Activated CD4-positive, alpha-beta T cell treated with anti-CD3 and anti-CD28 coated beads, Interleukin-2, amount 50 U/mL, for 4 hours (primary cell): ENCODE data around the gene LARP7.
"Not testable (repeated sequence)": the region's sequence is repeated elsewhere in the genome, so short reads cannot be mapped to it uniquely, and the experiment has no call there.

Experiments
- DNase-seq, 2 experiments: peaks; one replicate each; pipeline ENCODE4 v3.0.0-alpha.2; 2020

Gene LARP7

GRCh38 chr4:112636688-112637551 lies at the start of gene LARP7, which contains the start of gene ZGRF1:
TSS of gene LARP7 (plus strand) at chr4:112637143. CDS start at chr4:112644670, 7,527 bp downstream.
TSS of gene ZGRF1 (minus strand) at chr4:112636909. CDS start at chr4:112633176, 3,733 bp downstream.
- DNase-seq = peak; percentile 95 to 97

- no peak for DNase-seq
Measured at GRCh38 chr4:112589206-112589605, 47.7 kb upstream of the LARP7 start.

DNA sequence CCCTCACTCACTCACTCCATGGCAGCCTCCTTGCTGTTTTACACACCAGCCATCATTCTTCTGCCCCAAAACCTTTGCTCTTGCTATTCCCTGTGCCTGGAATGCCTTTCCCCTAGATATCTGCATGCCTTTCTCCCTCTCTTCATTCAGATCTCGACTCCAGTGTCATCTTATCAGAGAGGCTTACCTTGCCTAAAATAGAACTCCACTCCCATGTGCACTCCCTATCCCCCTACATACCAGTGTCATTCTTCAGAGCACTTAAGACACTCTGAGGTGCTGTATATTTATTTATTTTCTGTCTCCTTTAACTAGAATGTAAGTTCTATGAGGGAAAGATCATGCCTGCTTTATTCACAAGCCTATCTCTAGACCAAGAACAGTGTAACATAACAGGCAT lies 45.4 kb upstream of the LARP7 start:
- no peak for DNase-seq

- DNase-seq = no peak
Measured at GRCh38 chr4:112592717-112593116, 44.2 kb upstream of the LARP7 start.

DNA sequence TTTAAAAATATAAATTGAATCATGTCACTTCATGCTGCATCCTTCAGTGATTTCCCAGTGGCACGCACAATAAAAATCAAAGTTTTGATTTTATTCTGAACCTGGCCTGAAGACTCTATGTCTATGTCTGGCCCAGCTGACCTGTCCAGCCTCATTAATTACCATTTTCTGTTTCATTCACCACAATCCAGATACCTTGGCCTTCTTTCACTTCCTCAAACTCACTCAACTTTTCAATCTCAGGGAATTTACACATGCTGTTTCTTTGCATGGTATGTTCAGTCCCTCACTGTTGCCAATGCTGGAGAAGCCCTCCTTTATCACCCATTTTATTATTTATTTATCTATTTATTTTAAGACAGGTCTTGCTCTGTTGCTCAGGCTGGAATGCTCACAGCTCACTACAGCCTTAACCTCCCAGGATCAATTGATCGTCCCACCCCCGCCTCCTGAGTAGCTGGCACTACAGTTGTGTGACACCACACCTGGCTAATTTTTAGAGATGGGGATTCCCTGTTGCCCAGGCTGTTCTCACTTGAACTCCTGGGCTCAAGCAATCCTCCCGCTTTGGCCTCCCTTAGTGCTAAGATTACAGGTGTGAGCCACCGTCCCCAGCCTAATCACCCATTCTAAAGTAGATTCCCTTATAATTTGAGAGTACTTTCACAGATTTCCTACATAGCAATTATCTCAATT lies 43.4 kb upstream of the LARP7 start:
- DNase-seq = no peak

DNA sequence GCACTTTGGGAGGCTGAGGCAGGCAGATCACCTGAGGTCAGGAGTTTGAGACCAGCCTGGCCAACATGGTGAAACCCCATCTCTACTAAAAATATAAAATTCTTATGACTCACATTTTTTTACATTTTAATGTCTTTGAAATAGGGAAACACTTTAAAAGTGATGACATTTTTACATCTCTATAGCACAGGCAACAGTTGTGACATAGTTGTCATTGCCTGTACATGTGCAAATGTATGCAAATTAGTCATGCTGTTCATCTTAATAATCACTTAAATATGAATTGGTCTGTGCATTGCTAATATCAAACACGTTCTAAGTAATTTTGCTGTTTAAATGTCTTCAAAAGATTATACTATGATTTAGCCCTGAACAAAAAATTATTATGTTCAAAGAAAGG lies 42.0 kb upstream of the LARP7 start:
- DNase-seq = no peak

GRCh38 chr4:112604589-112604988 lies 32.4 kb upstream of the LARP7 start:
- DNase-seq = peak; percentile 6 to 17

- DNase-seq = not testable (repeated sequence)
Measured at GRCh38 chr4:112612814-112613213, 24.1 kb upstream of the LARP7 start.

GRCh38 chr4:112616984-112617383 lies 20.0 kb upstream of the LARP7 start:
- DNase-seq = no peak

- no peak for DNase-seq
Measured at GRCh38 chr4:112626228-112626627, 10.7 kb upstream of the LARP7 start.

DNA sequence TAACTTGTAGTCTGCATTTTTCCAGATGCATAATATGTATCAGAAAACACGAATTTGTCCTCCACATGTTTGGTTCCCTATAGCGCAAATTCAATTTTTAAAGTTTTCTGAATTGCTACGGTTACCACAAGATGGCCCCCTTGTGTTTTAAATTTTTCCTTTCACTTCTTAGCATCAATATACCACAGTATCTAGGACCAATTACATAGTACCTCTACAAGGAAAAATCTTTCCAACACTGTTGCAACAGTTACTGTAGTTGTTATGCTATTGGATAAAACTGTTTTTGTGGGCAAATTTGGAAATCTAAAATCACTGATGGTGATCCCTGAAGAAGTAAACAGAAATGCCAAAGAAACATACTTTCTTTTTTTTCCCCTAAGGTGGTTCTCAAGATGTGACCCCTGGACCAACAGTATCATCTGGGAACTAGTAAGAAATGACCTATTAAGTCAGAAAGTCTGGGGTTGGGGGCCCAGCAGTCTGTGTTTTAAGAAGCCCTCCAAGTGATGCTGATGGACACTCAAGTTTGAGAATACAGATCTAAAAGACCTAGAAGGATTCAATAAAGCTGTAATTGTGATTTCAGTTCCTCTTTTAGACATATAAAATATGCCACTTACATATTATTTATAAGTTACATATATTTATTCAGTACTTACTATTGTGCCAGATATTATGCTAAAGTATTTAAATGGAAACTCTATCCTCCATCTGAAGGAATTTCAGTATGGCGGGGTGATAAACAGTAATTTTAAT lies 3.3 kb upstream of the LARP7 start:
- no peak for DNase-seq

DNA sequence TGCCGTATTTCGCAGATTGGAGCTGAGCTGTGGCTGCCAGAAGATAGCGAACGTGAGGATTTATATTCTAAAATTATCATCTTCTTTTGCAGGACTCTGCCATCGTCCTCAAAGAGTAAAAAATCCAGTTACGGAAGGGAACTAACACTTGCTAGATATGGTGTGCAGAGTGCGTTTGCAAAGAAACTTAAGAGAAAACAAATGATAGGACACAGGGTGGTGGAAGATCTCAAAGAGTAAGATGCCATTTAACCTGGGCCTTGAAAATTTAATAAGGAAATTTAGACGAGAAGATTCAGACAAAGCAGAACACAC lies 566 bp downstream of the LARP7 start:
- no peak for DNase-seq

DNA sequence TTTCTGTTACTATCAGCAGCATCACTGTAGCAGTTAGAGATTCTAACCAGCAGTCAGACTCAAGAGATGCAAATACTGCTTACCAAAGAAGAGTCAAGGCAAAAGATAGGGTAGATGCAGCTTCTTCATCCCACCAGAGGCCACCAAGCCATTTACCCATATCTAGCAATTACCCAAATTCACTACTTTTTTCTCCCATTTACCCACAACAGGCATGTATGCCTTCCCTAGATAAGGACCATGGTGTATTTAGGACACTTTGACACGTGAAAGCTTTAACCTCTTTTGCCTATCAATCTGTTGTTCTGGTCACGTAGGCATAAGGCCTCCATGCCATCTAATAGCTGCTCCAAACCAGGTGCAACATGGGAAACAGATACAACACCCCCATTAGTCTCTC lies 5.6 kb downstream of the LARP7 start:
- no peak for DNase-seq

- not testable (repeated sequence) for DNase-seq
Measured at GRCh38 chr4:112644595-112645535, 7.9 kb downstream of the LARP7 start.

- no peak for DNase-seq
Measured at GRCh38 chr4:112645541-112646329, 8.8 kb downstream of the LARP7 start.

GRCh38 chr4:112646632-112647537 lies 9.9 kb downstream of the LARP7 start:
- no peak for DNase-seq

DNA sequence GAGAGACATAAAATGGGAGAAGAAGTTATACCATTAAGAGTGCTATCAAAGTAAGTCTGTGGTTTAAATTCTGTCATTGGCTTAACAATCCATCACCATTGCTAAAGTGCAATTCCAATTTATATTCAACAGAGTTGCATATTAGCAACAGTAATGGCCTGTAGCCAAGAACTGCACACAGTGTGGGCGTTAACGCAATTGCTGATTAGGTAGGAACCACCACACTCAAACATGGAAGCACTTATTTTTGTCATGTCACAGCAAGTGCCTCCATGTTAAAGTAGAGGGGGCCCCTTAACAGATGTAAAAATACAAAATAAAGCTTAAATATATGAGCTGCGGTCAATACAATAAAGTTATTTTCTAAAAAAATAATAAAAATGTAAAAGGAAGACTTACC lies 10.8 kb downstream of the LARP7 start:
- no peak for DNase-seq

DNA sequence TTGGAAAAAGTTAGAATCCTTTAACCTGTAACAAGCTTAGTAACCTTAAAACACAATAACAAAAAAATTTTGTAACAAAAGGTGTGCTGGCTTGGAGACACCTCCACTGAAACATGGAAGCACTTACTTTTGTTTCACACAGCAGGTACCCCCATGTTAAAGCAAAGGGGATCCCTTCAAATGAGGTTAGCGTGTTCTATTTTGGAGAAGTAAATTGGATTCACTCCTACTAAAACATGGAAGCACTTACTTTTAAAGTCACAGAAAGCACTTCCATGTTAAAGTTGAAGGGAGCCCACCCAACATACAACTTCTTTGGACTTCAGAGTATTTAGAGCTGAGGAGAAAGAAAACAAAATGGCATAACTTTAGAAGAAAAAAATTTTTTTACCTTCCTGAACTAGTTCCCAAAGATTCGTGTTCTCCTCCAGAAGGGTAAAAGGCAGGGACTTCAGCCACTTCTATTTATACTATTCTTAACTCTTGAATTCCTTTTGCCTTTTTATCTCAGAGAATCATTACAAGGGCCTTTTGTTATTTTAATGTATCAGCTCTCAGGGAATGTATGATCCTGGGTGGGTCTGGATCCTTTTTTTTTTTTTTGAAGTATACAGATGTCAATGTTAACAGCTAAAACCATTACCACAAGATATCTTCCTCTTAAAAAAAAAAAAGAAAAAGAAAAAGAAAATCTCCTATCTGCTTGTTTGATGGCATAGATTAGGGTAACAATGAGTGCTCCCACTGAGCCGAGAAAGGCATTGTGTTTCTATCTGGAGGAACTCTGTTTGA lies 11.5 kb downstream of the LARP7 start:
- no peak for DNase-seq

DNA sequence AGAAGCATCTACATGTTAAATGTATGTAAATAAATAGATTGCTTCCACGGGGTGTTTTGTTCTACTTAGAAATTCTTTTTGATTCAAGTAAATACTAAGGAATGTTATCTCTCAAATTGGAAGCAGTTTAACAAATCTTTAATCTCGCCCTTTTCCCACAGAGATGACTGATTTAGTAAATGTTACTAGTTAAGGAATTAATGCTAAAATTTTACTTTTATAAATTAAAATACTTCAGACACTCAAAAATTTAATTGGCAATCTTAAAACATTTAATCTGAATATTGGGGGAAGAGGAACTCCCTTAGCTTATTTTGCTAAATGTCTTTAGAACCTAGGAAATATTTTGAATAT lies 12.1 kb downstream of the LARP7 start:
- no peak for DNase-seq

DNA sequence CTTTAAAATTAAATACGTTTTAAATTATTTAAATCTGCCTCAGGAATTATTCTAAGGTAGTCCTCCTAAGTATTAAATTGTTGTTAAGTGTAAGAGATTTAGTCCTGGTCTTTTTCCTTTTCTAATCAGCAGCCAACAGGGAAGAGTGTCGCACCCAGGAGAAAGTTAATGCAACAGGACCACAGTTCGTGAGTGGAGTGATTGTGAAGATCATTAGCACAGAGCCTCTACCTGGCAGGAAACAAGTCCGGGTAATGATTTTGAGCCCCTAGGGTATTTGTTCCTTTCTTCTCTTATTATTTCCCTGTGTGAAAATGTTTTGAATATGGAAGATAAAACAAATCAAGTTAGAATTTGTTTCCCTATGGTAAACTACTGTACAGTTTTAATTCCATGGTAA lies 13.4 kb downstream of the LARP7 start:
- DNase-seq = no peak
